GM13976 (cell line): ENCODE data around the gene EIF4G1.

ENCODE experiments used
- DNase-seq: peaks from one replicate; pipeline ENCODE4 v3.0.0; 2012; ENCODE audit warnings: low spot score
- in situ Hi-C: fragments of 300-500 bp; cut with MboI; formaldehyde crosslinking; loops from one replicate; pipeline ENCODE4 v1.12.0; 2022; ENCODE audit warnings: low sequenced_read_pairs, mixed read lengths, inconsistent platforms; ENCODE audit not compliant: unreplicated experiment
- TF ChIP-seq, protein P1 (sequence below): IDR thresholded peaks from 2 replicates; pipeline ENCODE4 v1.5.1; 2012; ENCODE audit warnings: borderline replicate concordance, mild to moderate bottlenecking; ENCODE audit not compliant: insufficient read depth; ENCODE audit errors: extremely low read depth, missing control alignments, control extremely low read depth

EIF4G1 gene

DNA sequence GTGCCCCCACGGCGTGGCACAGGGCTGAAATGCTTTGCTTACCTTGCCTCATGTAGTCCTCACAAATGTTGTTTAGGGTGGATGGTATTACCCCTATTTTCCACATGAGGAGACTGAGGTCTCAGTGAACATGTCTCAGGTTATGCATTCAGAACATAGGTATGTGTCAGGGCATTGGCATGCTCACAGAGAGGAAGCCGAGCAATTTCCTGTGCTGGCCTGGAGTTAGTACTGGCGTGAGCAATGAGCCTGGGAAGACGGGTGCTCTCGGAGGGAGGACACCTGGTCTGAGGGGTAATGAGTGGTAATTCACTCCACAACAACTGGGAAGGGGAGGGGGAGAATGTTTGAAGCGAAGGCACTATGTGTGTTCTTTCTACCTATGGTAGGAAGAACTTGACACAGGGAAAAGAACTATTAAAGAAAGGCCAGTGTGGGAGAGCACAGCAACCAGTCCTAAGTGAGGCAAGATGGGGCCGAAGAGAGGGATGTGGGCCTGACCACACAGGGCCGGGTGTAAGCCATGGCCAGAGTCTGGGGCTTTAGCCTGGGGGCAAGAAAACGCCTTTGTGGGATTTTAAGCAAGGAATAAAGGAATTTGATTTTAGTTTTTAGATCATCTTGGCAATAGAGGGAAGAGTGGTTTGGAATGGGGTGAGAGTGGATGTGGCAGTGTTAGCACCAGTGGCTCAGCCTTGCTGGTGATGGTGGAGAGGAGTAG lies 18.1 kb downstream of the EIF4G1 start:
- DNase-seq: no peak
- TF ChIP-seq, protein P1, sequence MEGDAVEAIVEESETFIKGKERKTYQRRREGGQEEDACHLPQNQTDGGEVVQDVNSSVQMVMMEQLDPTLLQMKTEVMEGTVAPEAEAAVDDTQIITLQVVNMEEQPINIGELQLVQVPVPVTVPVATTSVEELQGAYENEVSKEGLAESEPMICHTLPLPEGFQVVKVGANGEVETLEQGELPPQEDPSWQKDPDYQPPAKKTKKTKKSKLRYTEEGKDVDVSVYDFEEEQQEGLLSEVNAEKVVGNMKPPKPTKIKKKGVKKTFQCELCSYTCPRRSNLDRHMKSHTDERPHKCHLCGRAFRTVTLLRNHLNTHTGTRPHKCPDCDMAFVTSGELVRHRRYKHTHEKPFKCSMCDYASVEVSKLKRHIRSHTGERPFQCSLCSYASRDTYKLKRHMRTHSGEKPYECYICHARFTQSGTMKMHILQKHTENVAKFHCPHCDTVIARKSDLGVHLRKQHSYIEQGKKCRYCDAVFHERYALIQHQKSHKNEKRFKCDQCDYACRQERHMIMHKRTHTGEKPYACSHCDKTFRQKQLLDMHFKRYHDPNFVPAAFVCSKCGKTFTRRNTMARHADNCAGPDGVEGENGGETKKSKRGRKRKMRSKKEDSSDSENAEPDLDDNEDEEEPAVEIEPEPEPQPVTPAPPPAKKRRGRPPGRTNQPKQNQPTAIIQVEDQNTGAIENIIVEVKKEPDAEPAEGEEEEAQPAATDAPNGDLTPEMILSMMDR: no peak
- in situ Hi-C loops: no loop called here

DNA sequence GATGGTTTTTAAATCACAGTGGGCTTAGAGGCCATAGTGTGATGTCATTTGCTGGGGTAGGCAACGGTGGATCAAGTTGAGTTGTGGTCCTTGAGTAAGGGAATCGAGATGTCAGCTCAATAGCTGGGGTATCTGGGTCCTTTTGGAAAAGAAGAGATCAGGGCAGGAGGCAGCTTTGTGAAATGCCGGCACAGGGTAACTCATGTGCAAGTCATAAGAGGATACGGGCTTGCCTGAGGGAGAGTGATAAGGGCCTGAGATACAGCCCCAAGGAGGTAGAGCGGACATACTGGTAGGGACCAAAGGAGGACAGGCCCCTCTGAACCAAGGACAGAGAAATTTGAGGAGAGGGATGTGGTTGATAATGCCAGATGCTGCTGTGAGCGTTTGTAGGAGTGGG lies 18.8 kb downstream of the EIF4G1 start:
- no peak for DNase-seq
- TF ChIP-seq, protein P1: no peak
- in situ Hi-C loops: no loop called here

DNA sequence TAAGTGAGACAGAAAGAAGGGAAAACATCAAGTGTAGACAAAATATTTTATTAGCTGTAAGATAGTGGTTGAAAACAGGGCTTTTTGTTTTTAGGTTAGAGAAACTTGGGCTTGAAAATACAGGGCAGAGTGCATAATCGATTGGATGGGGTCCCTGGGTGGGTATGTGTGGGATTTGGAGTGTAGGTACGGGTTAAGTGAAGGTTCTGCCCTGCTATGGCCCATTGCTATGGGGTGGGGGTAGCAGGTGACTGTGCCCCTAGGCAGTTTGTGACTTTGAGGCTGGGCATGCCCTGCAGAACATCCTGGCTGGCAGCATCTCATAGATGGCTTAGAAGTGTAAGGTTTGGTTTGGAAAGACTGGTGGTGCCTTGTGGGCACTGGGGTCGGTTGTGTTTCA lies 19.3 kb downstream of the EIF4G1 start:
- no peak for DNase-seq
- TF ChIP-seq, protein P1: no peak
- in situ Hi-C loops: no loop called here

- no peak for DNase-seq
- TF ChIP-seq, protein P1: no peak
- in situ Hi-C loops: no loop called here
Observed at GRCh38 chr3:184334470-184335158, 20.2 kb downstream of the EIF4G1 start.

- in situ Hi-C loops: no loop called here
- TF ChIP-seq, protein P1: no peak
- peak; percentile 57 for DNase-seq
Observed at GRCh38 chr3:184335291-184335660, 20.9 kb downstream of the EIF4G1 start.

DNA sequence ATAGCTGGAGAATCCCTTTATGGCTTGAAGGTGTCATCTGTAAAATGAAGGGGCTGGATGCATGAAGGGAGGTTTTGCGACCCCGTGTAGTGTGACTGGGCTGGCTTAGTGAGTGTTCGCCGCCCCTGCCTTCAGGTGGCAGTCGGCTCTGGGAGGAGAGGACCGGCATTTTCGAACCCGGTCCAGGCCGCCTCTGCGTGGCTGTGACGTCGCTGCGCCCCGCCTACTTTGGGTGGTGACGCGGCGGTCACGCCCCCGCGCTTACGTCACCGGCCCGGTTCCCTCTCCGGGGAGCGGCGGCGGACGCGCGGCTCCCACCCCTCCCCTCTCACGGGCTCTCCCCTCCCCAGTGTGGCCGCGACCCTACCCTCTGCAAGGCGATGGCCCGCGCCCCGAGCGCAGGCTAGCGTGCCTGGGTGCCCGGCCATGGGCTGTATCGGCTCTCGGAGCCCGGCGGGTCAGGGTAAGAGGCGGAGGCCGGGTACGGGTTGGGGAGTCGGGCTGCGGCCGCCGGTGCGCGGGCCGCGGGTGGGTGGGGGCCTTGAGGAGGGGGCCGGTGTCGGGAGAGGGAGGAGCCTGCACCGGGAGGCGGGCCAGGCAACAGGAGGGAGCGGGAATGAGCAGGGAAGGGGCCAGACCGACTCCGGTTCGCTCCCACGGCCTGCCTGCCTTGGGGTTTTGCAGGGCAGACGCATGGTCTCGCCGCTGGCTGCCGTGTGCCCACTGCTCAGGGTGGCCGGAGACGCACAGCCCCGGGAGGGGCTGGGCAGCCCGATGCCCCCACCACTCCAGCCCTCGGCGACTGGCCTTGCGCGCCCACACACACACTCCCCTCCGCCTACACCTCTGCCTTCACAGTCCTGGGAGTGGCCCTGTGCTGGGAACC lies 21.5 kb downstream of the EIF4G1 start:
- TF ChIP-seq, protein P1: no peak
- DNase-seq: peak; percentile 92
- in situ Hi-C loops: no loop called here
